K562 (cell line): Measurements from ENCODE around the gene KCND3. TPM values are rescaled to one million over a fixed set of nuclear protein-coding genes. Genes with fewer than 3 reads are reported as not detected.

Source experiments
- ARID2 ChIP-seq: fragments of 450-650 bp; IDR thresholded peaks from 2 replicates; pipeline ENCODE4 v1.6.1; 2017; ENCODE audit warnings: antibody characterized with exemption, mild to moderate bottlenecking
- BHLHE40 ChIP-seq: IDR thresholded peaks from 2 replicates; pipeline ENCODE4 v1.6.1; 2011; ENCODE audit warnings: low read length, improper control_type of control experiment
- CHD4 ChIP-seq: fragments of 200-600 bp; sonication (generic); IDR thresholded peaks from 3 replicates; pipeline ENCODE4 v1.6.1; 2012; ENCODE audit warnings: low read depth, mild to moderate bottlenecking, mixed read lengths, low read length, inconsistent platforms; ENCODE audit not compliant: insufficient read depth, insufficient replicate concordance, poor library complexity, severe bottlenecking
- CREB1 ChIP-seq, 2 experiments: sonication (generic) in 1 of 2; formaldehyde crosslinking in 1 of 2; IDR thresholded peaks; 2 replicates each; pipeline versions ENCODE4 v1.6.1 to v1.8.0; 2012 to 2022; ENCODE audit warnings: inconsistent platforms in 1 of 2, mild to moderate bottlenecking in 1 of 2, missing genetic modification reagents in 1 of 2, moderate library complexity in 1 of 2
- ESRRB ChIP-seq: fragments of 250-450 bp; sonication (Bioruptor Pico); IDR thresholded peaks from 2 replicates; pipeline ENCODE4 v1.5.0; 2020; ENCODE audit warnings: mild to moderate bottlenecking, moderate library complexity, borderline replicate concordance
- FOXP1 ChIP-seq: sonication (generic); formaldehyde crosslinking; IDR thresholded peaks from 2 replicates; pipeline ENCODE4 v1.8.0; 2022; ENCODE audit warnings: mild to moderate bottlenecking, missing genetic modification reagents
- HNRNPL ChIP-seq: fragments of 200-400 bp; formaldehyde crosslinking; IDR thresholded peaks from 2 replicates; pipeline ENCODE4 v1.6.1; 2017; ENCODE audit warnings: low read depth, mild to moderate bottlenecking, low read length
- IRF2 ChIP-seq: sonication (generic); formaldehyde crosslinking; IDR thresholded peaks from 2 replicates; pipeline ENCODE4 v1.8.1; 2022; ENCODE audit warnings: mild to moderate bottlenecking, missing genetic modification reagents
- MAFK ChIP-seq: IDR thresholded peaks from 2 replicates; pipeline ENCODE4 v1.6.1; 2011; ENCODE audit warnings: low read length, improper control_type of control experiment
- MED1 ChIP-seq: sonication (generic); formaldehyde crosslinking; IDR thresholded peaks from 2 replicates; pipeline ENCODE4 v1.8.1; 2023; ENCODE audit warnings: missing genetic modification reagents, borderline replicate concordance
- NR4A1 ChIP-seq, 2 experiments: fragments of 250-450 bp in 1 of 2; fragments of 450-650 bp in 1 of 2; sonication (Bioruptor Pico) in 1 of 2; IDR thresholded peaks; 2 replicates each; pipeline versions ENCODE4 v1.4.0 to v1.6.1; 2016 to 2020; ENCODE audit warnings: mild to moderate bottlenecking in 2 of 2, missing compliant biosample characterization in 1 of 2, missing genetic modification characterization in 1 of 2, moderate library complexity in 1 of 2
- PHB2 ChIP-seq: fragments of 450-650 bp; IDR thresholded peaks from 2 replicates; pipeline ENCODE4 v1.6.1; 2017; ENCODE audit warnings: low read depth
- RNF2 ChIP-seq: sonication (generic); IDR thresholded peaks from 2 replicates; pipeline ENCODE4 v1.6.1; 2016
- SNIP1 ChIP-seq: fragments of 450-650 bp; IDR thresholded peaks from 2 replicates; pipeline ENCODE4 v1.7.1; 2017; ENCODE audit warnings: low read depth, mild to moderate bottlenecking
- SRSF3 ChIP-seq: fragments of 200-400 bp; formaldehyde crosslinking; IDR thresholded peaks from 2 replicates; pipeline ENCODE4 v1.6.1; 2016; ENCODE audit warnings: mild to moderate bottlenecking, low read length, moderate library complexity; ENCODE audit not compliant: insufficient read depth
- ZC3H8 ChIP-seq: fragments of 450-650 bp; IDR thresholded peaks from 2 replicates; pipeline ENCODE4 v1.6.1; 2017
- ZNF165 ChIP-seq: fragments of 250-450 bp; sonication (Bioruptor Pico); IDR thresholded peaks from 2 replicates; pipeline ENCODE4 v1.4.0; 2020; ENCODE audit warnings: borderline replicate concordance
- ZNF239 ChIP-seq: fragments of 250-450 bp; sonication (Bioruptor Pico); IDR thresholded peaks from 2 replicates; pipeline ENCODE4 v1.4.0; 2020; ENCODE audit warnings: mild to moderate bottlenecking
- ZNF668 ChIP-seq: fragments of 250-450 bp; sonication (Bioruptor Pico); IDR thresholded peaks from 2 replicates; pipeline ENCODE4 v1.8.0; 2022; ENCODE audit warnings: mild to moderate bottlenecking, inconsistent platforms
- polyA plus RNA-seq, 8 experiments: library from polyadenylated mRNA; depleted of rRNA in 4 of 8; stranded (reverse) in 5 of 8; unstranded in 3 of 8; fragments of >200 nt; fragmentation: Nextera tagmentation in 2 of 8; fragmentation: Illumina TruSeq in 1 of 8; extraction: Ambion mirVana in 2 of 8; extraction: Trizol in 1 of 8; gene quantifications; 2 replicates each; pipeline versions ENCODE4 v1.2.1 to v1.2.3, GENCODE V29; 2011 to 2014; ENCODE audit warnings: inconsistent platforms in 1 of 8, missing spikeins in 1 of 8
- total RNA-seq, 7 experiments: library from RNA; depleted of rRNA in 6 of 7; stranded (reverse); fragments of >200 nt in 6 of 7; fragmentation: Illumina TruSeq in 2 of 7; extraction: Trizol in 2 of 7; gene quantifications; 2 replicates each; pipeline versions ENCODE4 v1.2.1 to v1.2.3, GENCODE V29; 2011 to 2021; ENCODE audit warnings: low replicate concordance in 1 of 7
- TF ChIP-seq, protein P1 (sequence below): fragments of 450-650 bp; formaldehyde crosslinking; IDR thresholded peaks from 2 replicates; pipeline ENCODE4 v1.4.0; 2020; ENCODE audit warnings: mild to moderate bottlenecking, moderate library complexity
- TF ChIP-seq, protein P2 (sequence below): fragments of 250-450 bp; sonication (Bioruptor Pico); IDR thresholded peaks from 2 replicates; pipeline ENCODE4 v1.8.0; 2022; ENCODE audit warnings: inconsistent platforms, mild to moderate bottlenecking, moderate library complexity, borderline replicate concordance
- TF ChIP-seq, protein P3 (sequence below), 2 experiments: fragments of 450-650 bp in 1 of 2; sonication (generic) in 1 of 2; formaldehyde crosslinking in 1 of 2; IDR thresholded peaks in 1 of 2; conservative IDR thresholded peaks in 1 of 2; 2 replicates each; pipeline versions ENCODE4 v1.6.1 to v1.8.1; 2016 to 2023; ENCODE audit warnings: mild to moderate bottlenecking in 2 of 2, moderate library complexity in 2 of 2, inconsistent platforms in 1 of 2, missing genetic modification reagents in 1 of 2
- TF ChIP-seq, protein P4 (sequence below): fragments of 450-650 bp; formaldehyde crosslinking; IDR thresholded peaks from 2 replicates; pipeline ENCODE4 v1.4.0; 2022; ENCODE audit warnings: missing genetic modification characterization
- TF ChIP-seq, protein P5 (sequence below): sonication (generic); formaldehyde crosslinking; IDR thresholded peaks from 2 replicates; pipeline ENCODE4 v1.8.0; 2022; ENCODE audit warnings: mild to moderate bottlenecking, missing genetic modification reagents

KCND3 gene
- total and polyA plus RNA-seq, 9 of the 15 experiments (the other 6 are each of a cell fraction or from before 2014, with no cell fraction given), result not detected

DNA sequence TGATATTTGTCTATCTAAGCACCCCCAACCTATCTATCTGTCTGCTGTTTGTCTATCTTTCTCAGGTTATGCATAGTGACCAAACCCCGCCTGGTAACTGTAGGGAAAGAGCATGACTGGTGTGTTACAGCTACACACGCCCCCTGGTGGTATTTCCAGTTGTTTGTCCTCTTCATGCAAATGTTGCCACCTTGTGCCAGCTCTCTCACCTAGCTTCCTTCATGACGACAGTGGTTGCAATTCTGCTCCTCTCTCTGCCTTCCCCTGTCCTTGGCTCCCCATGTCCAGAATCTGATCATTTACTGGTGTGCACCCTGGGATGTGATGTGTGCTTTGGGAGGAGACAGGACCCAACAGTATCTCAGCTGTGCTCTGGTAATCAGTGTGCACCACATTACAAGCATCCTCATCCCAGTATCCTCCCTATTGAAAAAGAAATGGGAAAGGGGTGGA lies 242.2 kb downstream of the KCND3 start (continued):
- TF ChIP-seq, protein P1, sequence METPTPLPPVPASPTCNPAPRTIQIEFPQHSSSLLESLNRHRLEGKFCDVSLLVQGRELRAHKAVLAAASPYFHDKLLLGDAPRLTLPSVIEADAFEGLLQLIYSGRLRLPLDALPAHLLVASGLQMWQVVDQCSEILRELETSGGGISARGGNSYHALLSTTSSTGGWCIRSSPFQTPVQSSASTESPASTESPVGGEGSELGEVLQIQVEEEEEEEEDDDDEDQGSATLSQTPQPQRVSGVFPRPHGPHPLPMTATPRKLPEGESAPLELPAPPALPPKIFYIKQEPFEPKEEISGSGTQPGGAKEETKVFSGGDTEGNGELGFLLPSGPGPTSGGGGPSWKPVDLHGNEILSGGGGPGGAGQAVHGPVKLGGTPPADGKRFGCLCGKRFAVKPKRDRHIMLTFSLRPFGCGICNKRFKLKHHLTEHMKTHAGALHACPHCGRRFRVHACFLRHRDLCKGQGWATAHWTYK (CRISPR knock-in tag), result no peak
- TF ChIP-seq PHB2 (no peak), NR4A1 (CRISPR knock-in tag; IDR thresholded peaks at IDR 0.05) (no peak), NR4A1 (tag; IDR thresholded peaks at IDR 0.05) (peak; percentile 38; the same call in 1 of the 2 replicates), CHD4 (no peak), ZNF165 (CRISPR knock-in tag) (no peak), ZC3H8 (no peak), BHLHE40 (0 out of 2 replicates have a peak, but pooled peaks have one; percentile 49), ZNF668 (CRISPR knock-in tag) (no peak), ARID2 (no peak), MAFK (peak; percentile 17), FOXP1 (peak; percentile 29; the same call in 1 of the 2 replicates), ESRRB (no peak), SNIP1 (no peak), RNF2 (no peak), ZNF239 (CRISPR knock-in tag) (no peak), MED1 (CRISPR knock-in tag) (no peak), IRF2 (CRISPR knock-in tag) (no peak), HNRNPL (no peak), CREB1 (IDR thresholded peaks at IDR 0.05) (no peak; the same call in 1 of the 2 replicates), CREB1 (CRISPR knock-in tag; IDR thresholded peaks at IDR 0.05) (peak; percentile 84), SRSF3 (no peak)
- TF ChIP-seq, protein P2, sequence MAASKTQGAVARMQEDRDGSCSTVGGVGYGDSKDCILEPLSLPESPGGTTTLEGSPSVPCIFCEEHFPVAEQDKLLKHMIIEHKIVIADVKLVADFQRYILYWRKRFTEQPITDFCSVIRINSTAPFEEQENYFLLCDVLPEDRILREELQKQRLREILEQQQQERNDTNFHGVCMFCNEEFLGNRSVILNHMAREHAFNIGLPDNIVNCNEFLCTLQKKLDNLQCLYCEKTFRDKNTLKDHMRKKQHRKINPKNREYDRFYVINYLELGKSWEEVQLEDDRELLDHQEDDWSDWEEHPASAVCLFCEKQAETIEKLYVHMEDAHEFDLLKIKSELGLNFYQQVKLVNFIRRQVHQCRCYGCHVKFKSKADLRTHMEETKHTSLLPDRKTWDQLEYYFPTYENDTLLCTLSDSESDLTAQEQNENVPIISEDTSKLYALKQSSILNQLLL, result no peak
- TF ChIP-seq, protein P3, sequence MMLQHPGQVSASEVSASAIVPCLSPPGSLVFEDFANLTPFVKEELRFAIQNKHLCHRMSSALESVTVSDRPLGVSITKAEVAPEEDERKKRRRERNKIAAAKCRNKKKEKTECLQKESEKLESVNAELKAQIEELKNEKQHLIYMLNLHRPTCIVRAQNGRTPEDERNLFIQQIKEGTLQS (IDR thresholded peaks at IDR 0.05), result peak; percentile 41; the same call in 1 of the 2 replicates
- TF ChIP-seq, protein P3 (CRISPR knock-in tag; conservative IDR thresholded peaks at IDR 0.05), result no peak
- TF ChIP-seq, protein P4, sequence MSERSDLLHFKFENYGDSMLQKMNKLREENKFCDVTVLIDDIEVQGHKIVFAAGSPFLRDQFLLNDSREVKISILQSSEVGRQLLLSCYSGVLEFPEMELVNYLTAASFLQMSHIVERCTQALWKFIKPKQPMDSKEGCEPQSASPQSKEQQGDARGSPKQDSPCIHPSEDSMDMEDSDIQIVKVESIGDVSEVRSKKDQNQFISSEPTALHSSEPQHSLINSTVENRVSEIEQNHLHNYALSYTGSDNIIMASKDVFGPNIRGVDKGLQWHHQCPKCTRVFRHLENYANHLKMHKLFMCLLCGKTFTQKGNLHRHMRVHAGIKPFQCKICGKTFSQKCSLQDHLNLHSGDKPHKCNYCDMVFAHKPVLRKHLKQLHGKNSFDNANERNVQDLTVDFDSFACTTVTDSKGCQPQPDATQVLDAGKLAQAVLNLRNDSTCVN (CRISPR knock-in tag), result no peak
- TF ChIP-seq, protein P5, sequence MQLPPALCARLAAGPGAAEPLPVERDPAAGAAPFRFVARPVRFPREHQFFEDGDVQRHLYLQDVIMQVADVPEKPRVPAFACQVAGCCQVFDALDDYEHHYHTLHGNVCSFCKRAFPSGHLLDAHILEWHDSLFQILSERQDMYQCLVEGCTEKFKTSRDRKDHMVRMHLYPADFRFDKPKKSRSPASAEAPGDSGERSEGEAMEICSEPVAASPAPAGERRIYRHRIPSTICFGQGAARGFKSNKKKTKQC (CRISPR knock-in tag), result no peak
